Right lobe of liver (tissue), 6 donors: Measurements from ENCODE around the gene USP8. TPM values are rescaled to one million over a fixed set of nuclear protein-coding genes. Genes with fewer than 3 reads are reported as not detected.
A peak's percentile ranks its signal among the peaks of the same experiment; 100 is the strongest.

Source experiments
- ATAC-seq, 4 donors: fragments of 200-7000 bp; cut with Tn5 transposase; one replicate each; pipeline ENCODE4 v1.9.1; 2020; ENCODE audit warnings: mild to moderate bottlenecking in 4 of 4, moderate library complexity in 4 of 4
- DNase-seq, 3 donors: peaks; one replicate each; pipeline ENCODE4 v3.0.0-alpha.2; 2020
- H3K27ac ChIP-seq, 3 donors: fragments of 200-600 bp; one replicate each; pipeline ENCODE4 v1.8.0; 2022
- H3K27me3 ChIP-seq, 2 donors: fragments of 200-600 bp; one replicate each; pipeline ENCODE4 v1.8.0; 2022
- H3K36me3 ChIP-seq, 4 donors: fragments of 200-600 bp; sonication (generic) in 1 of 4; one replicate each; pipeline versions ENCODE4 v1.5.1 to v1.8.0; 2017 to 2022; ENCODE audit warnings: control low read depth in 1 of 4
- H3K4me1 ChIP-seq, 4 donors: fragments of 200-600 bp; sonication (generic) in 1 of 4; one replicate each; pipeline versions ENCODE4 v1.5.1 to v1.8.0; 2017 to 2022; ENCODE audit warnings: control low read depth in 1 of 4
- H3K4me3 ChIP-seq, 3 donors: fragments of 200-600 bp; one replicate each; pipeline ENCODE4 v1.8.0; 2022
- H3K9me3 ChIP-seq, 4 donors: fragments of 200-600 bp; sonication (generic) in 1 of 4; one replicate each; pipeline versions ENCODE4 v1.5.1 to v1.8.0; 2017 to 2022; ENCODE audit warnings: control low read depth in 1 of 4
- POLR2A ChIP-seq: fragments of 450-650 bp; IDR thresholded peaks from one replicate; pipeline ENCODE4 v1.6.1; 2017; ENCODE audit warnings: antibody characterized with exemption, mild to moderate bottlenecking
- WGBS: methylation state at CpG from one replicate; pipeline ENCODE4 v1.1.6; 2018; ENCODE audit warnings: low coverage, low lambda C conversion rate; ENCODE audit not compliant: insufficient coverage; ENCODE audit errors: missing lambda C conversion rate; 5-methylcytosine and 5-hydroxymethylcytosine counted together
- intact Hi-C, 2 donors: fragments of 100-400 bp; cut with DNase I; formaldehyde crosslinking; loops; one replicate each; pipeline versions ENCODE4 v1.11.2 to v1.14.1; 2022
- total RNA-seq, 6 experiments: library from RNA; depleted of rRNA in 2 of 6; stranded (reverse); fragments of >200 nt in 2 of 6; fragmentation: NEBNext Ultra II Directional in 3 of 6; extraction: Animal tissue kit (Norgen Biotek cat#: 25700) in 3 of 6; gene quantifications; one replicate each; pipeline versions ENCODE4 v1.1.0 to v1.2.4, GENCODE V29; 2016 to 2023
- TF ChIP-seq, protein P1 (sequence below), 4 donors: fragments of 200-600 bp in 3 of 4; fragments of 450-650 bp in 1 of 4; IDR thresholded peaks; one replicate each; pipeline versions ENCODE4 v1.5.1 to v1.8.0; 2016 to 2022; ENCODE audit warnings: antibody characterized with exemption in 4 of 4, mild to moderate bottlenecking in 2 of 4
- donor health status: DM: no; HTN: yes; CAD: no.
- donor health status: DM: no; HTN: no; CAD: no.
- donor health status: DM: no; HTN: no; CAD: no.
- donor health status: DM: no; HTN: yes; CAD: no.
- donor health status: DM: no; HTN: yes; CAD: no.

The USP8 gene
- total RNA-seq, 6 experiments from 2014 or later: 26.0 to 38.7 (median 34.6) TPM

DNA sequence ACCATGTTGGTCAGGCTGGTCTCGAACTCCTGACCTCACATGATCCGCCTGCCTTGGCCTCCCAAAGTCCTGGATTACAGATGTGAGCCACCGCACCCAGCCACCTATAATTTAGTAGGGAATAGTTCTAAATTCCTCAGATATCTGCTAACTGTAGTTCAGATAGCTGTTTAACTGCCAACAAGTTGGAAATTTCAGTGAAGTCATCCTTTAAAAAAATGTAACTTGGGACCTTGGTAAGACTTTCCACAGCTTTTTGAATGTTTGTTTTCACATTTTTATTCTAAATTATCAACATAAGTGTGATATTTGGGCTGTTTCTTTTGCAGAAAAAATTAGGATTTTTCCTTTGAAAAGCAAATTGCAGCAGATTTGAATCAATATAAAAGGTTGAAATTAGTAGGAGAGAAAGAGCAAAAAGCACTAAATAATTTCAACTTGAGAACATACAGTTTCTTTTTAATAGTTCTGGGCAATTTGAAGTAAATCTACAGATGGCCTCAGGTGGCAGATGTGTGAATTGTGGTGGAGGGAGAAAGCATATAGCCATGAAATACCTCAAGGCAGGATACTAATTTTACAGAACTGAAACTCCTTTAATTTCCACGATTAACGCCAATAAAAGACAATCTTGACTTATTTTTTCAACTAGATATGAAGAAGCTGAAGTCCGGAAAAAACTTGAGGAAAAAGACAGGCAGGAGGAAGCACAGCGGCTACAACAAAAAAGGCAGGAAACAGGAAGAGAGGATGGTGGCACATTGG, 34.3 kb downstream of the USP8 start:
- 86% methylated on average over 7 of the region's 7 CpGs for WGBS
- TF ChIP-seq, protein P1, sequence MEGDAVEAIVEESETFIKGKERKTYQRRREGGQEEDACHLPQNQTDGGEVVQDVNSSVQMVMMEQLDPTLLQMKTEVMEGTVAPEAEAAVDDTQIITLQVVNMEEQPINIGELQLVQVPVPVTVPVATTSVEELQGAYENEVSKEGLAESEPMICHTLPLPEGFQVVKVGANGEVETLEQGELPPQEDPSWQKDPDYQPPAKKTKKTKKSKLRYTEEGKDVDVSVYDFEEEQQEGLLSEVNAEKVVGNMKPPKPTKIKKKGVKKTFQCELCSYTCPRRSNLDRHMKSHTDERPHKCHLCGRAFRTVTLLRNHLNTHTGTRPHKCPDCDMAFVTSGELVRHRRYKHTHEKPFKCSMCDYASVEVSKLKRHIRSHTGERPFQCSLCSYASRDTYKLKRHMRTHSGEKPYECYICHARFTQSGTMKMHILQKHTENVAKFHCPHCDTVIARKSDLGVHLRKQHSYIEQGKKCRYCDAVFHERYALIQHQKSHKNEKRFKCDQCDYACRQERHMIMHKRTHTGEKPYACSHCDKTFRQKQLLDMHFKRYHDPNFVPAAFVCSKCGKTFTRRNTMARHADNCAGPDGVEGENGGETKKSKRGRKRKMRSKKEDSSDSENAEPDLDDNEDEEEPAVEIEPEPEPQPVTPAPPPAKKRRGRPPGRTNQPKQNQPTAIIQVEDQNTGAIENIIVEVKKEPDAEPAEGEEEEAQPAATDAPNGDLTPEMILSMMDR (IDR thresholded peaks at IDR 0.05): no peak
- no peak for TF ChIP-seq POLR2A
- no peaks in the 10 kb centered on the region for H3K27me3 ChIP-seq
- peaks cover 0 to 31% (median 2%) of the 10 kb centered on the region in 4 donors for H3K36me3 ChIP-seq
- peaks cover 0 to 8% (median 3%) of the 10 kb centered on the region in 4 donors for H3K4me1 ChIP-seq
- DNase-seq (no peak), ATAC-seq (no peak)
- H3K27ac ChIP-seq: no peak overlapping the region
- H3K9me3 ChIP-seq: no peaks in the 10 kb centered on the region
- intact Hi-C loops: no loop called here
- no peak overlapping the region for H3K4me3 ChIP-seq

DNA sequence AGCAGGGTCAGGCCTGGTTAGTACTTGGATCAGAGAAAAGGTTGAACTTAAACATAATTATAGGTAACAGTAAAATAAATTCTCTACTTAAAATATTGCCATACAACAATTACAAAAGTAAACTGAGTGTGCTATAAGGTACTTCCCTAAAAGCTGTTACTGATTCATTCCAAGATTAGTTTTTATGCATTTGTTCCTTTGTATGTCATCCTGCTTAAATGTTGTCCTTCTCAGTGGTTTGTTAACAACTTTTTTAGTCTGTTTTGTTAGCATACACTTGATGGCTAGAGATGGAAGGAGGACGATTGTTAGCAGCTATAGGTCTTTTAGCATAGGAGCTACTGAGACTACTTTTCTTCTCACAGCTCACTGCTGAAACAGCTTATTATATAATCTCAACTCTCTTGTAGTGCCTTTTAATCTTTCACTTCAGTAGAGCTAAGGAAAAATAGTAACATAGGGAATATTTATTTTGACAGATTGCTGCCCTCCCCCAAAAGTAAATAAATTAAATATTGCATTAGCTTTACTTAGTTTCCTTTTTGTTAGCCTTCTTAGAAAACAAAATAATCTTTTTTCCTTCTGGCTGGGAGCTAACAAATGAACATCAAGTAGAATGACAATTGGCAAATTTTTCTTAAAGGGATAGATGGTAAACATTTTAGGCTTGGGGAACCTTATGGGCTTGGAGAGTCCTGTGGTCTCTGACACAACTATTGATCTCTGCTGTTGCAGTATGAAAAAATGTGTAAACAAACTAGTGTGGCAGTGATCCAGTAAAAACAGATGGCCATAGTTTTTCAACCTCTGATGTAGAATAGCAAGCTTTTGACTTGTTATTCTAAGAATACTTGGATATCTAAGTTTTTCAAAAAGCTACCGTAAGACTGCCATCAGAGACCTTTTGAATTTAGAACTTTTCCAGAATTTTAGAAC, 39.5 kb downstream of the USP8 start:
- no peak for DNase-seq
- H3K36me3 ChIP-seq: peaks cover 0 to 33% (median 5%) of the 10 kb centered on the region in 4 donors
- 22% methylated on average over 2 of the region's 2 CpGs for WGBS
- peak overlapping the region in 2 of 3 donors; percentile 2 to 54 for H3K27ac ChIP-seq
- intact Hi-C loops: no loop called here
- no peak overlapping the region for H3K4me3 ChIP-seq
- no peaks in the 10 kb centered on the region for H3K9me3 ChIP-seq
- H3K27me3 ChIP-seq: no peaks in the 10 kb centered on the region
- peak; percentile 78 to 92 (median 90) for ATAC-seq
- TF ChIP-seq POLR2A: no peak
- TF ChIP-seq, protein P1 (IDR thresholded peaks at IDR 0.05): no peak
- peaks cover 0 to 20% (median 7%) of the 10 kb centered on the region in 4 donors for H3K4me1 ChIP-seq

DNA sequence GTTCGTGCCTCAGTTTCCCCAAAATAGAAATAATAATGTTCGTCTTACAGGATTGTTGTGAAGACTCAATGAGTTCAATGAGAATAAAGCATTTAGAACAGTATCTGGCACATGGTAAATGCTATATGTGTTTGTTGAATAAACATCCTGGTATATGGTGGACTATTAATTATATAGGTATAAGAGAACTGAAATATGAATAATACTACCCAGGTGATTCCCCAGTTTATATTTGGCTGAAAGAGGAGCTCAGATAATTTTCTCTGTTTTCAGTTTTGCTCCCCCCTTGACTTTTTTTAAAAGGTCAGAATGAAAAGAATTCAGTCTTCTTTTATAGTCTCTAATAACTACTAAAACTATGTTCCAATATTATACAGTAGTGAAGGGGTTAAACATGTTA, 46.9 kb downstream of the USP8 start:
- 100% methylated on average over 2 of the region's 2 CpGs for WGBS
- Histone ChIP-seq H3K27me3 (no peaks in the 10 kb centered on the region), H3K36me3 (peaks cover 0 to 55% (median 9%) of the 10 kb centered on the region in 4 donors), H3K27ac (no peak overlapping the region), H3K4me3 (no peak overlapping the region), H3K9me3 (no peaks in the 10 kb centered on the region), H3K4me1 (no peaks in the 10 kb centered on the region)
- no peak for TF ChIP-seq POLR2A
- TF ChIP-seq, protein P1 (IDR thresholded peaks at IDR 0.05): no peak
- ATAC-seq (no peak), DNase-seq (no peak)
- intact Hi-C loops: no loop called here

DNA sequence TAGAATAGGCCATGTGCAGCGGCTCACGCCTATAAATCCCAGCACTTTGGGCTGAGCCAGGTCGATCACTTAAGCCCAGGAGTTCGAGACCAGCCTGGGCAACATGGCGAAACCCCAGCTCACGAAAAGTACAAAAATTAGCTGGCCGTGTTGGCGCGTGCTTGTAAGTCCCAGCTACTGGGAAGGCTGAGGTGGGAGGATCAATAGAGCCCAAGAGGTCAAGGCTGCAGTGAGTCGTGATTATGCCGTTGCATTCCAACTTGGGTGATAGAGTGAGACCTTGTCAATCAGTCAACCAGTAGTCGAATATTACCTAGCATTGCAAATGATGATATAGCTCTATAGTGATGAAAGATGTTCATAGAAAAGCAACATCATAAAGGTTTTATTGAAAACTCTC, 51.9 kb downstream of the USP8 start:
- TF ChIP-seq, protein P1 (IDR thresholded peaks at IDR 0.05): no peak
- TF ChIP-seq POLR2A: no peak
- H3K27ac ChIP-seq: no peak overlapping the region
- no peaks in the 10 kb centered on the region for H3K27me3 ChIP-seq
- 68% methylated on average over 8 of the region's 12 CpGs for WGBS
- intact Hi-C loops: no loop called here
- H3K4me1 ChIP-seq: no peaks in the 10 kb centered on the region
- H3K36me3 ChIP-seq: peaks cover 0 to 56% (median 9%) of the 10 kb centered on the region in 4 donors
- H3K4me3 ChIP-seq: no peak overlapping the region
- DNase-seq: no peak
- no peak for ATAC-seq
- no peaks in the 10 kb centered on the region for H3K9me3 ChIP-seq
